ENCODE data around the gene MRPS5.

MRPS5 gene

GRCh38 chr2:95051626-95052025 lies 70.0 kb downstream of the MRPS5 start:
- Histone ChIP-seq H3K4me1 (ENCODE audit: insufficient read depth, low read length) (no peaks in the 10 kb centered on the region), H3K9me3 (ENCODE audit: control insufficient read depth, insufficient read depth, low read length) (no peaks in the 10 kb centered on the region), H3K36me3 (ENCODE audit: insufficient read depth, low read length) (no peaks in the 10 kb centered on the region), H3K9ac (ENCODE audit: low read depth, low read length) (no peak overlapping the region)

- Histone ChIP-seq H3K9ac (ENCODE audit: low read depth, low read length) (no peak overlapping the region), H3K36me3 (ENCODE audit: insufficient read depth, low read length) (no peaks in the 10 kb centered on the region)
These were observed 71.0 kb downstream of the MRPS5 start for GRCh38 chr2:95050385-95051300.

GRCh38 chr2:95049961-95050360 lies 71.6 kb downstream of the MRPS5 start:
- H3K9ac ChIP-seq (ENCODE audit: low read depth, low read length) = no peak overlapping the region
- no peaks in the 10 kb centered on the region for H3K36me3 ChIP-seq (ENCODE audit: insufficient read depth, low read length)
- H3K4me1 ChIP-seq (ENCODE audit: insufficient read depth, low read length) = no peaks in the 10 kb centered on the region
- H3K9me3 ChIP-seq (ENCODE audit: control insufficient read depth, insufficient read depth, low read length) = no peaks in the 10 kb centered on the region

More at GRCh38 chr2:95050385-95051300, 71.0 kb downstream of the MRPS5 start:
- no peaks in the 10 kb centered on the region for H3K4me1 ChIP-seq (ENCODE audit: insufficient read depth, low read length)
- no peaks in the 10 kb centered on the region for H3K9me3 ChIP-seq (ENCODE audit: control insufficient read depth, insufficient read depth, low read length)

- Histone ChIP-seq H3K36me3 (ENCODE audit: insufficient read depth, low read length) (no peaks in the 10 kb centered on the region), H3K9me3 (ENCODE audit: control insufficient read depth, insufficient read depth, low read length) (no peaks in the 10 kb centered on the region), H3K9ac (ENCODE audit: low read depth, low read length) (no peak overlapping the region), H3K4me1 (ENCODE audit: insufficient read depth, low read length) (no peaks in the 10 kb centered on the region)
These were observed 72.0 kb downstream of the MRPS5 start for GRCh38 chr2:95049683-95049955.

- Histone ChIP-seq H3K9ac (ENCODE audit: low read depth, low read length) (no peak overlapping the region), H3K4me1 (ENCODE audit: insufficient read depth, low read length) (no peaks in the 10 kb centered on the region), H3K36me3 (ENCODE audit: insufficient read depth, low read length) (no peaks in the 10 kb centered on the region), H3K9me3 (ENCODE audit: control insufficient read depth, insufficient read depth, low read length) (no peaks in the 10 kb centered on the region)
These were observed 72.6 kb downstream of the MRPS5 start for GRCh38 chr2:95048825-95049682.

- Histone ChIP-seq H3K9me3 (ENCODE audit: control insufficient read depth, insufficient read depth, low read length) (no peaks in the 10 kb centered on the region), H3K36me3 (ENCODE audit: insufficient read depth, low read length) (no peaks in the 10 kb centered on the region), H3K9ac (ENCODE audit: low read depth, low read length) (no peak overlapping the region), H3K4me1 (ENCODE audit: insufficient read depth, low read length) (peaks cover 5% of the 10 kb centered on the region; the same call in 1 of the 2 replicates)
These were observed 73.7 kb downstream of the MRPS5 start for GRCh38 chr2:95047629-95048510.

- no peaks in the 10 kb centered on the region for H3K9me3 ChIP-seq (ENCODE audit: control insufficient read depth, insufficient read depth, low read length)
- H3K9ac ChIP-seq (ENCODE audit: low read depth, low read length) = no peak overlapping the region
- no peaks in the 10 kb centered on the region for H3K36me3 ChIP-seq (ENCODE audit: insufficient read depth, low read length)
- peaks cover 5% of the 10 kb centered on the region; the same call in 1 of the 2 replicates for H3K4me1 ChIP-seq (ENCODE audit: insufficient read depth, low read length)
These were observed 75.1 kb downstream of the MRPS5 start for GRCh38 chr2:95046371-95047112.

- H3K9ac ChIP-seq (ENCODE audit: low read depth, low read length) = no peak overlapping the region
- H3K9me3 ChIP-seq (ENCODE audit: control insufficient read depth, insufficient read depth, low read length) = no peaks in the 10 kb centered on the region
- no peaks in the 10 kb centered on the region for H3K36me3 ChIP-seq (ENCODE audit: insufficient read depth, low read length)
- peaks cover 5% of the 10 kb centered on the region; the same call in 1 of the 2 replicates for H3K4me1 ChIP-seq (ENCODE audit: insufficient read depth, low read length)
These were observed 77.0 kb downstream of the MRPS5 start for GRCh38 chr2:95044601-95045000.

- H3K36me3 ChIP-seq (ENCODE audit: insufficient read depth, low read length) = no peaks in the 10 kb centered on the region
- H3K4me1 ChIP-seq (ENCODE audit: insufficient read depth, low read length) = peaks cover 5% of the 10 kb centered on the region; the same call in 1 of the 2 replicates
- no peaks in the 10 kb centered on the region for H3K9me3 ChIP-seq (ENCODE audit: control insufficient read depth, insufficient read depth, low read length)
- H3K9ac ChIP-seq (ENCODE audit: low read depth, low read length) = no peak overlapping the region
These were observed 78.1 kb downstream of the MRPS5 start for GRCh38 chr2:95043300-95044093.

- H3K4me1 ChIP-seq (ENCODE audit: insufficient read depth, low read length) = peaks cover 5% of the 10 kb centered on the region; the same call in 1 of the 2 replicates
- no peak overlapping the region for H3K9ac ChIP-seq (ENCODE audit: low read depth, low read length)
- H3K9me3 ChIP-seq (ENCODE audit: control insufficient read depth, insufficient read depth, low read length) = no peaks in the 10 kb centered on the region
- H3K36me3 ChIP-seq (ENCODE audit: insufficient read depth, low read length) = no peaks in the 10 kb centered on the region
These were observed 78.9 kb downstream of the MRPS5 start for GRCh38 chr2:95042472-95043271.

GRCh38 chr2:95041824-95042442 lies 79.7 kb downstream of the MRPS5 start:
- Histone ChIP-seq H3K9me3 (ENCODE audit: control insufficient read depth, insufficient read depth, low read length) (no peaks in the 10 kb centered on the region), H3K9ac (ENCODE audit: low read depth, low read length) (no peak overlapping the region), H3K36me3 (ENCODE audit: insufficient read depth, low read length) (no peaks in the 10 kb centered on the region), H3K4me1 (ENCODE audit: insufficient read depth, low read length) (peaks cover 5% of the 10 kb centered on the region; the same call in 1 of the 2 replicates)

All from ES-I3 (cell line).